Metanephros (tissue), 1 donor: ENCODE data around the gene BCKDK. TPM values are rescaled to one million over a fixed set of nuclear protein-coding genes. Genes with fewer than 3 reads are reported as not detected.

Source experiments
- total RNA-seq: library from RNA; depleted of rRNA; stranded (reverse); fragments of >200 nt; gene quantifications from one replicate; pipeline ENCODE4 v1.2.3, GENCODE V29; 2014

The BCKDK gene
- total RNA-seq, result 32.8 TPM

DNA sequence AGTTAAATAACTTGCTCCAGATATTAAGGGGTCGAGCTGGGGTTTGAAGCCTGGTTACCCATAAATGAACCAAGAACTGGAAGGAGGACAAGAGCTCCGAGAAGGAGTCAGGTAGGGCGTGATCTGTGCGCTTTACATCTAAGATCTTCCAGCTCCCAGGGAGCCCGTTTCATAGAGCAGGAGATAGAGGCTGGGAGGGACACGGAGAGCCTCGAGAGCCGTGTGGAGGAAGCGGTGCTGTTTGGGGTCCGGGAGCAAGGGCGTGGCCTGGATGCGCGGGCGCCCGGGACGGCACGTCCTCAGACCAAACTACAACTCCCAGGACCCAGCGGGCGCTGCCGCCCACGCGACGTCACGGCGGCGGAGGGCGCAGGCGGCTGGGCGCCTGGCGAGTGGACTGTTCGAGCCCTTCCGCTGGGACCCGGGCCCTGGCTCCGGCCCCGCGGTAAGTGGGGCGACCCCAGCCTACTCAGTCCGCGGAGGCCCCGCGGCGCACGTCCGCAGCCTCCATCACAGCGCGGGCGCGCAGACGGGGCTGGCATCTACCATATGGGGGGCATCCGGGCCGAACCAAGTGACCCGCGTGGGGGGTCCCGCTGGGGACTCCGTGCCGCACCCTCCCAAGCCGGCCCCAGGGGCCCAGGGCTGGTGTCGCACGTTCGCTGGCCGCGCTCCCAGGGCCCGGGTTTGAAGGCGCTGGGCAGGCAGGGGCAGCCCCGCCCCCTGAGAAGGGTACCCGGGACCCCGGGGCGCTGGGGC is at the start of gene BCKDK:
Gene BCKDK (plus strand): TSS at position 352 of the 759 bp plus-strand sequence. CDS start 838 bp downstream, outside the sequence.

GRCh38 chr16:31073970-31074813 is 34.0 kb upstream of the BCKDK start, which contains the start of the genes ZNF646 and ZNF668:
Gene ZNF646, plus strand, starts transcription at chr16:31074422. Its CDS starts 1,903 bp downstream, at chr16:31076325.
Gene ZNF668, minus strand, starts transcription at chr16:31074240. Its CDS starts 9,781 bp downstream, at chr16:31064459.

GRCh38 chr16:31088459-31089183 is 19.6 kb upstream of the BCKDK start, which contains the start of gene PRSS53:
Gene PRSS53, minus strand, starts transcription at chr16:31088943. Its CDS starts 134 bp downstream, at chr16:31088809.

DNA sequence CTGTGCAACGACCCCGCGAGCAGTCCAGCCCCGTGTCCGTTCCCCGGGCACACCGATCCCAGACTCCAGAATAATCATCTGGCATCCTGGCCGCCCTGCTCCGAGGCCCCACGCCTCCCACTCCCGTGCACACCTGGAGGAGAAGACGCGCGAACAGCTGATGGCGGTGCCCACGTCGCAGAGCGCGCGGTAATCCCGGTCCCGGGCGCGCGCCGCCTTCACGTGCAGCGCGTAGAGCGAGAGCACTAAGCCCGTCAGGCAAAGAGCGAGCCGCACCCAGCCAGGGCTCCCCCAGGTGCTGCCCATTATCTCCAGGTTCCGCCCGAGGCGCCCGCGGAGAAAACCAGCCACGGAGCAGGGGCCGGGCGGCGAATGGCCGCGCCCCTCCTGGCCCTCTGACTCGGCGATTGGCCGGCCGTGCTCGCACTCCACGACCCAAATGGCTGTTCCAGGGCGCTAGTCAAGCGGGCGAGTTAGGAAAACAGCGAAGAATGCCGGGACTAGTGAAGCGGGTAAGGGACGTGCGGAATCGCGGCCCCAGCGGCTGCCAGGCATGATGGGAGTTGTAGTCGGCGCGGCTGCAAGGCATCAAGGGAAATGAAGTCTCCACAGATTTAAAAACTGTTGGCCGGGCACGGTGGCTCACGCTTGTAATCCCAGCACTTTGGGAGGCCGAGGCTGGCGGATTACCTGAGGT is 13.6 kb upstream of the BCKDK start, which contains the start of gene VKORC1:
Gene VKORC1 (minus strand): TSS at position 374 of the 697 bp plus-strand sequence. CDS start 68 bp downstream, at position 306.

DNA sequence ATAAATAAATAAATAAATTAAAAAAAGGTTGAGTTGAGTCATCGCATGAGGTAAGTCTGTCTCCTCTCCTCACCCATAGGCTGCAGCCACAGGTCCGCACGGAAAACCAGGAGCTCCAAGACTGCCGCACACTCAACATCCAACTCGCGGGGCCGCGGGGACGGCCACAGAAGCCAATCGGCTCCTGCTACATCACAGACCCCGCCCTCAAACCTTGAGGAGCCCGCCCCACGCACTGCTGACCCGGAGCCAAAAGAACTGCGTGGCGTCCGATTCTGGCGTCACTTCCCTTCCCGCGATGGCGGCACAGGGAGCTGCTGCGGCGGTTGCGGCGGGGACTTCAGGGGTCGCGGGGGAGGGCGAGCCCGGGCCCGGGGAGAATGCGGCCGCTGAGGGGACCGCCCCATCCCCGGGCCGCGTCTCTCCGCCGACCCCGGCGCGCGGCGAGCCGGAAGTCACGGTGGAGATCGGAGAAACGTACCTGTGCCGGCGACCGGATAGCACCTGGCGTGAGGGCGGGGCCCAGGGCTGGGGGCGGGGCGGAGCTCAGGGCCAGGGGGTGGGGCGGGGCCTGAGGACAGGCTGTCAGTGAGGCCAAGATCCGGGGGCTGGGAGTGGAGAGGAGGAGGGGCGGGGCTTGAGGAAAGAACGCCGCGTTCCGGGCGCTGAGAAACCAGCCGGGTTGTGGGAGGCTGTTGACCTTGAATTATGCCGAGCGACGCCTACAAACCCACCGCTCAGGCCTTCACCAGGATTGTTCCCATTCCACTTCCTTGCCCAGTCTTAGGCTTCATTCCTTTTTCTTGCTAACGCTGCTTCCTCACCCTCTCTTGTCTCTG is 9.4 kb downstream of the BCKDK start, which contains the start of gene KAT8:
Gene KAT8 (plus strand): TSS at position 281 of the 839 bp plus-strand sequence. CDS start 18 bp downstream, at position 299.

DNA sequence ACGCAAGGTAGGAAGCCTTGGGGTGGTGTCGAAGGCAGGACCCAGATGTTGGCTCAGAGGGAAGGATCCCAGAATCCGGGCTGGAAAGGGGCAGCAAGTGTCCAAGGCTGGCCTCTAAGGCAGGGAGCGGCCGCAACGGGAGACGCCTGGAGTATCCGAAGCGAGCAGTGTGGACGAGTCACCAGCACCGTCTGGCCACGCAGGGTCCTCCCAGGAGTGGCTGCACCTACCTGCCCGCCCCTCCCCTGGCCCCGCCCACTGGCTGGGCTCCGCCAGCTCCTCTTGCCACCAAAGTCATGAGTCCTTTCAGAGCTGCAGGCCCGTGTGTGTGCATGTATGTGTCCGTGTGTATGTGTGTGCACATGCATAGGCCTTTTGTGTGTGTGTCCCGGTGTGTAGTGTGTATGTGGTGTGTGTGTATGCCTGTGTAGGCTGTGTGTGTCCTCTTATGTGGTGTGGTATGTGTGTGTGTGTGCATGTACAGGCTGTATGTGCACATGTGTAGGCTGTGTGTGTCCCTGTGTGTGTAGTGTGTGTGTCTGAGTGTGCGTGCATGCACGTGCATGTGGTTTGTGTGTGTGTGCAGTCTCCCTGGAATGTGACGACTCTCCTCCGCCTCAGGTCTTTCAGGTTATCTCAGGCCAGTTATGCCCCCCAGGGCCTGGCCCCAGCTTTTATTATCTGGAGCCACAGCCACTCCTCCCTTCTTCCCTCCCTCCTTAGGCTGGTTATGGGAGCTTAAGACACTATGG is 27.5 kb downstream of the BCKDK start, which contains the start of gene PRSS8:
Gene PRSS8 (minus strand): TSS at position 193 of the 752 bp plus-strand sequence. CDS start 229 bp downstream, outside the sequence.

GRCh38 chr16:31149894-31150890 is 42.0 kb downstream of the BCKDK start, which contains the start of gene PRSS36:
Gene PRSS36, minus strand, starts transcription at chr16:31150066. Its CDS starts 31 bp downstream, at chr16:31150035.

Other genes starting within 250 kb of the BCKDK start
- 34.0 TPM for gene BCL7C, start 214.3 kb upstream of the BCKDK start, total RNA-seq
- 4.8 TPM for gene CTF1, start 211.8 kb upstream of the BCKDK start, total RNA-seq
- 18.0 TPM for gene FBXL19, start 184.8 kb upstream of the BCKDK start, total RNA-seq
- gene ORAI3, start 159.3 kb upstream of the BCKDK start, total RNA-seq, result 21.8 TPM
- gene SETD1A, start 150.6 kb upstream of the BCKDK start, total RNA-seq, result 9.5 TPM
- gene HSD3B7, start 123.2 kb upstream of the BCKDK start, total RNA-seq, result 11.3 TPM
- 2.6 TPM for gene STX1B, start 97.7 kb upstream of the BCKDK start, total RNA-seq
- gene STX4, start 74.8 kb upstream of the BCKDK start, total RNA-seq, result 30.0 TPM
- gene ZNF668, start 34.1 kb upstream of the BCKDK start, total RNA-seq, result 6.5 TPM
- 17.9 TPM for gene ZNF646, start 34.0 kb upstream of the BCKDK start, total RNA-seq
- gene PRSS53, start 19.4 kb upstream of the BCKDK start, total RNA-seq, result 1.1 TPM
- 58.7 TPM for gene VKORC1, start 13.6 kb upstream of the BCKDK start, total RNA-seq
- 59.0 TPM for gene KAT8, start 9.3 kb downstream of the BCKDK start, total RNA-seq
- gene PRSS8, start 27.3 kb downstream of the BCKDK start, total RNA-seq, result 30.2 TPM
- 0.76 TPM for gene PRSS36, start 41.7 kb downstream of the BCKDK start, total RNA-seq
- gene FUS, start 71.8 kb downstream of the BCKDK start, total RNA-seq, result 151 TPM
- 23.4 TPM for gene PYCARD, start 94.4 kb downstream of the BCKDK start, total RNA-seq
- gene TRIM72, start 105.7 kb downstream of the BCKDK start, total RNA-seq, result 13.8 TPM
- gene PYDC1, start 108.7 kb downstream of the BCKDK start, total RNA-seq, result not detected
- 10.9 TPM for gene ITGAM, start 151.6 kb downstream of the BCKDK start, total RNA-seq
- gene ITGAX, start 246.8 kb downstream of the BCKDK start, total RNA-seq, result 9.5 TPM